ENCODE data around the gene AADACL4.

The AADACL4 gene

DNA sequence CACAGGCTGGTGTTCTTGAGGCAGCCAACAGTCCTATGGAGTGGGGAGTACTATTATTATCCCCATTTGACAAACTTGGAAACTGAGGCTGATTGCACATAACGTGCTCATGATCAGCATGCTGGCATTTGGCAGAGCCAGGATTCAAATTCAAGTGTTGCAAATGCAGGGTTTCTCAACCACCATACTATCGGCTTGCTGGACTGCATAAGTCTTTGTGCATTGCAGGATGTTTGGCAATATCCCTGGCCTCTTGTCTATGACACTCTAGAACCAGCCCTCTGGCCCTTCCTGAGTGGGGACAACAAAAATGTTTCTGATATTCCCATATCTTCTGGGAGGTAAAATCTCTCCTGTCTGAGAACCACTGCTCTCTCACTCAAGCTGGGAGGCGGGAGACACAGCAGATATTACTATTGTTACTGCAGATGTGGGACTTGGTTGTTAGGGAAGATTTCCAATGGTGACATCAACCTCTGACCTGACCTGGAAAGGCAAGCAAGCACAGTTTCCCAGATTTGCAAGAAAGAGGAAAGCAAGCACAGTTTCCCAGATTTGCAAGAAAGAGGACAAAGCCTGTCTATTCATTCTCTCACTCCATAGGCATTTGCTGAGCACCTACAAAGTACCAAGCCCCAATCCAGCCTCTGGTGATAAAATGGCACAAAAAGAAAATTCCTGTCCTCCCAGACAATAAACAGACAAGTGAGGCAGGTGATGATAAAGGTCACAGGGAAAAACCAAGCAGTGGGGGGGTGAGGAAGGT lies 71.0 kb downstream of the AADACL4 start:
- DNase-seq = no peak

DNA sequence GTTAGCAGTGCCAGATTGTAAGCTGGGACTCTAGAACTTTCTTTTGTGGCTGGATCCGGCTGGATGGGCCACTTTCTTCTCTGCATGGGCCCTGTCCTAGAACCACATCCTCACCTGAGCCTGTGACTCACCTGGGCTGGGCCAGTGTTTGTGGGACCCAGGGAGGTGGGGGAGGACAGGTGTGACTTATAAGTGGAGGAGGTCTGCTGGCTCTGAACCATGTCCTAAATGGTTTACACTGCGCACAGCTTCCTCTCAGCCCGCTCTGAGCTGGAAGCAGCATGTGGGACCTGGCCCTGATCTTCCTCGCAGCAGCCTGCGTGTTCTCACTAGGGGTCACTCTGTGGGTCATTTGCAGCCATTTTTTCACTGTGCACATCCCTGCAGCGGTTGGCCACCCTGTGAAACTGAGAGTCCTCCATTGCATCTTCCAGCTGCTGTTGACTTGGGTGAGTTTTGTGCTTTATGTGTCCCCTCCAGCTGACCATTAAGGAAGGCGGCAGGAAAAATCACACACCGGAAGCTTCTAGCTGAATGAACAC lies 72.1 kb downstream of the AADACL4 start, which contains the start of gene AADACL3:
TSS of gene AADACL3 (plus strand) at position 215 of the 542 bp plus-strand sequence. CDS start at position 282, 67 bp downstream.
- DNase-seq = no peak

Data from OCI-M1 (cell line).